ENCODE data around the gene SV2C. TPM values are rescaled to one million over a fixed set of nuclear protein-coding genes. Genes with fewer than 3 reads are reported as not detected.

The SV2C gene
- total RNA-seq, 4 donors from 2014 or later = 0.05 to 0.11 TPM; not detected in 2

DNA sequence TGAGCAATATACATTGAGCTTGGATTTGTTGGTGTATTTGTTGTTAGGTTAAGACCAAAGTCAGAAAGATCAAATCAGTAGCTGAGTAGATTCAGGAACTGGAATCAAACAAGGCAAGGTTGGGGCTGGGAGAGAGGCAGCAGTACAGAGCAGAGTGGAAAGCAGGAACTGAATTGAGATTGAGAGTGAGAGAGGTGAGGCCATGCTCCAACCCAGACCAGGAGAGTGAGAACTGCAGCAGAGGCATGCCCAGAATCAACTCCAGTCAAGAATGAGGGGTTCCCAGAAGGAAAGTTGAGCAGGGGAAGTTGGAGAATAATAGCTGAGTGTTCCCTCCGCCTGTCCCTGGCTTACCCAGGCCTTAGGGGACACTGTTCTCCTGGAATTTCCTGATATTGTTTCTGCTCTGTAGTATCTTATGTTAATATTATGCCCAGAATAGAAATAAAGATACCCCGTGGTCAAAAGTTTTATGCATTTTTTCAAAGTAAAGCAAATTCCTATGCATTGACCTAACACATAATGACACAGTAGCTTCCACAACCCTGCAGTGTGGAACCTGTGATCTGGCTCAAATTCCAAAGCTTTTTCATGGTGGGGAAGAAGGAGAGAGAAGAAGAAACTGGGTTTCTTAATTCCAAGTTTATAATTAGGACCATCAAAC, 82.7 kb downstream of the SV2C start:
- WGBS, 2 donors = 60 to 68% methylated on average over 2 of the region's 2 CpGs
- Histone ChIP-seq H3K36me3 (no peaks in the 10 kb centered on the region), H3K4me3 (replicated peaks in 1 of 3) (no peak overlapping the region), H3K27me3 (no peaks in the 10 kb centered on the region), H3K27ac (no peak overlapping the region), H3K9me3 (no peaks in the 10 kb centered on the region), H3K4me1 (no peaks in the 10 kb centered on the region)
- DNase-seq = no peak
- intact Hi-C loops (cut with DNase I) = no loop called here
- no peak for TF ChIP-seq POLR2A (IDR thresholded peaks at IDR 0.05)
- TF ChIP-seq, protein P1, sequence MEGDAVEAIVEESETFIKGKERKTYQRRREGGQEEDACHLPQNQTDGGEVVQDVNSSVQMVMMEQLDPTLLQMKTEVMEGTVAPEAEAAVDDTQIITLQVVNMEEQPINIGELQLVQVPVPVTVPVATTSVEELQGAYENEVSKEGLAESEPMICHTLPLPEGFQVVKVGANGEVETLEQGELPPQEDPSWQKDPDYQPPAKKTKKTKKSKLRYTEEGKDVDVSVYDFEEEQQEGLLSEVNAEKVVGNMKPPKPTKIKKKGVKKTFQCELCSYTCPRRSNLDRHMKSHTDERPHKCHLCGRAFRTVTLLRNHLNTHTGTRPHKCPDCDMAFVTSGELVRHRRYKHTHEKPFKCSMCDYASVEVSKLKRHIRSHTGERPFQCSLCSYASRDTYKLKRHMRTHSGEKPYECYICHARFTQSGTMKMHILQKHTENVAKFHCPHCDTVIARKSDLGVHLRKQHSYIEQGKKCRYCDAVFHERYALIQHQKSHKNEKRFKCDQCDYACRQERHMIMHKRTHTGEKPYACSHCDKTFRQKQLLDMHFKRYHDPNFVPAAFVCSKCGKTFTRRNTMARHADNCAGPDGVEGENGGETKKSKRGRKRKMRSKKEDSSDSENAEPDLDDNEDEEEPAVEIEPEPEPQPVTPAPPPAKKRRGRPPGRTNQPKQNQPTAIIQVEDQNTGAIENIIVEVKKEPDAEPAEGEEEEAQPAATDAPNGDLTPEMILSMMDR (IDR thresholded peaks at IDR 0.05) = no peak

DNA sequence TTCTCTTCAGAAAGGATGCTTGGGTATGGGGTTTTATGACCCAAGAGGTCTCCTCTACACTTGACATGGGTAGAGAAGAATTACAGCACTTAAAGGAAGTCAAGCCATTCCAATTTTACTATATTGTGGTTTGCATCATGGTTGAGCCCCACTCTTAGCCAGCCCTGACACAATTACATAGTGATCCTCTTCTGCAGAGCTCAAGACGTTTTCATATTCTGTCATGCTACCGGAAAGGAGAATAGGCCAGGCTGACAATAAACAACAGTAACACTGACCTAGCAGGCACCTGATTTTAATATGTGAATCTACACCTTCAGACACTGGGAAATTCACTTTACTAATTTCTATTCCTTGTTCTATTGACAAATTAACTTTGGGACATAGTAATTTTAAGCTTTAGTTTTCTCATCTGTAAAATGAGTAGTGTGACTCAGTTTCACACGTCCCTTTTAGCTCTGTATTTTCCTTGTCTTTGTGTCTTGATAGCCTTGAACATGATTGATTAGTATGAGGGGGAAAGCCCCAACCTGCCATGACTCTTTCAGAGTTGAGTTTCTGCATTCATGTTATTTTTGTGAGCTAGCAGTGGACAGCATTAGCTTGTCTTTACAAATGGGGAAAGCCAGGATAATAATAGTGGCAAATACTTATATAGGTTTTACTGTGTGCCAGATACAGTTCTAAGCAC, 83.8 kb downstream of the SV2C start:
- no peak overlapping the region for H3K4me3 ChIP-seq (replicated peaks in 1 of 3)
- intact Hi-C loops (cut with DNase I) = no loop called here
- DNase-seq = no peak
- no peaks in the 10 kb centered on the region for H3K36me3 ChIP-seq
- WGBS, 2 donors = 75 to 82% methylated on average over 3 of the region's 3 CpGs
- no peak for TF ChIP-seq POLR2A (IDR thresholded peaks at IDR 0.05)
- TF ChIP-seq, protein P1 (IDR thresholded peaks at IDR 0.05) = no peak
- no peaks in the 10 kb centered on the region for H3K27me3 ChIP-seq
- H3K4me1 ChIP-seq = no peaks in the 10 kb centered on the region
- H3K9me3 ChIP-seq = no peaks in the 10 kb centered on the region
- no peak overlapping the region for H3K27ac ChIP-seq

DNA sequence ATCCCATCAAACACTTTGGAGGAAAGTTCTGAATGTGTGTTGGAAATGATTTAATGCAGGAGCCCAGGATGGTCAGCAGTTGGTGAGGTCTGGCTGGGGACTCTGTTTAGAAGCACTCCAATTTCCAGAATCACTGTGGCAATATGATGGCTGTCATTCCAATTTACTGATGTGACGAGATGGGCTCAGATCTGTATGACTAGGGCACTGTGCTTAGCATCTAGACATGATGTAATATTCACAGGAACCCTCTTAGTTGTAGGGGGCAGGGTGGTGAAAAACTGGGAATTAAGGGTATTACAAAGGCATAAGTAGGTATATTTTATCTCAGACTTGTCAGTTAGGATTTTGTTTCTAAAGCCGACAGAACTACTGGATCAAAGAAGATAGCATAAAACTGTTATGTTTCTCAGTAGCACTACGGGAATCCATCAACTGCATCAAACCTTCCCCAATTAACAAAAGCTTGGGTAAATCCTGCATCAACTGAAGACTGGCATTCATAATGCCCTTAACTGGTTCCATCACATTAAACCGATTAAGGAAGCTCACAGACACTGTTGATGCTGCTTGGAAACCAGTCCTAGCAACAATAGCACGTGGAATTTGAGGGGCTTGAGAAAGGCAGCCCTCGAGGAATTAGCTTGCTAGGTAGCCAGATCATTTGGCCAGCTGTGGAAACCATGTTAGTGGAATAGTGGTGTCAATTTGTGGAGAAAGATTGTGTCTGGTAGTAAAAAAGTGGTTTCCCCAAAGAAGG, 86.1 kb downstream of the SV2C start:
- Histone ChIP-seq H3K27me3 (no peaks in the 10 kb centered on the region), H3K9me3 (no peaks in the 10 kb centered on the region), H3K4me3 (replicated peaks in 1 of 3) (no peak overlapping the region), H3K4me1 (no peaks in the 10 kb centered on the region), H3K27ac (no peak overlapping the region), H3K36me3 (no peaks in the 10 kb centered on the region)
- WGBS, 2 donors = 79 to 86% methylated on average over 6 of the region's 6 CpGs
- DNase-seq = no peak
- intact Hi-C loops (cut with DNase I) = no loop called here
- TF ChIP-seq, protein P1 (IDR thresholded peaks at IDR 0.05) = no peak
- TF ChIP-seq POLR2A (IDR thresholded peaks at IDR 0.05) = no peak

DNA sequence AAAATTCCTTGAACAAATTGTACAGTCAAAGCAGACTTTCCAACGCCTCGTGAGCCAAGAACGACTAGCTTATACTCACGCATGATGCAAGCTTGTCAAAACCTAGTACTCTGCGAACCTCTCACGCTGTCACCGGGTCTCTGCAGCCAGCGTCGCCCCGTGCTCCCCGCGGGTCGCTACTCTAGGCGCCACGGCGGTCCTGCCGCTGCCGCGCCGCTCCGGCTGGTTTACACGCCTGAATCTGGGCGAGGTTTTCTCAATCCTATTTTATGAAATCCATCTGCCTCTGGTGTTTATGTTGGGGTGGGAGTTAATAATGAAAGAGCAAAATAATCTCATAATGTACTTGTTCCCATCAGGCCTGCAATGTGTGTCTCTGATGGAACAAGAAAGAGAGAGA, 90.9 kb downstream of the SV2C start:
- intact Hi-C loops (cut with DNase I) = no loop called here

More for the DNA sequence above, 90.9 kb downstream of the SV2C start:
- WGBS, 2 donors = 94 to 95% methylated on average over 23 of the region's 23 CpGs
- H3K9me3 ChIP-seq = no peaks in the 10 kb centered on the region
- H3K4me3 ChIP-seq (replicated peaks in 1 of 3) = no peak overlapping the region
- no peaks in the 10 kb centered on the region for H3K36me3 ChIP-seq
- DNase-seq = no peak
- H3K4me1 ChIP-seq = no peaks in the 10 kb centered on the region
- H3K27ac ChIP-seq = no peak overlapping the region
- H3K27me3 ChIP-seq = no peaks in the 10 kb centered on the region
- TF ChIP-seq POLR2A (IDR thresholded peaks at IDR 0.05) = no peak
- TF ChIP-seq, protein P1 (IDR thresholded peaks at IDR 0.05) = no peak
